Fibroblast of the conjunctiva (primary cell): ENCODE measurements around the gene AP2A2.

Experiments
- DNase-seq: peaks from one replicate; pipeline ENCODE4 v3.0.0-alpha.2; 2010; ENCODE audit warnings: low read depth

AP2A2 gene

DNA sequence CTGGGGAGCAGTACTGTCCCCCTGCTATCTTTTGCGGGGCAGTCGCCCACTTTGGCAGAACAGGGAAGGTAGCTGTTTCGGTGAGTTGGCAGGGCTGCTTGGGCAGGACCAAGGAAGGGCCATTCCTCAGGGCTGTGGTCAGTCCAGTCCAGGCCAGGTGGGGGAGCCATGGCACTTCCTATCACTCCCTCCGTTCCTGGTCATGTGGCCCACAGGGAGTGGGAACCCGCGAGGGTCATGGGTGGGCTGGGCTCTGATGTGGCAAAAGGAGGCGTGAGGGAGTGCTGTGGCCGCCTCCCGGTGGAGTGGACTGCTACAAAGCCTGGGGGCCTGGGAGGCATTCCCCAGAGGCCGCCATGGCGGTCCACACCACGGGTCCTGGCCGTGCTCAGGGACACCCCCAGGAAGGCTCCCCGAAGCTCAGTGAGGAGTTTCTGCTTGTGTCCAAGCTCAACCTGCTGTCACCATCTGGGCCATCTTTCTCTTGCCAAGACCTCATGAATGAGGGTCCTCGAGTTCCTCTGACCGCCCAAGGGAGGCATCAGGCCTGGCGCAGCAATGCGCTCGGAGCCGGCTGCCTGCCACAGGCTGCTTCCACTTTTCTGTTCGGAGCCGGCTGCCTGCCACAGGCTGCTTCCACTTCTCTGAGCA is 27.0 kb upstream of the AP2A2 start:
- no peak for DNase-seq

DNA sequence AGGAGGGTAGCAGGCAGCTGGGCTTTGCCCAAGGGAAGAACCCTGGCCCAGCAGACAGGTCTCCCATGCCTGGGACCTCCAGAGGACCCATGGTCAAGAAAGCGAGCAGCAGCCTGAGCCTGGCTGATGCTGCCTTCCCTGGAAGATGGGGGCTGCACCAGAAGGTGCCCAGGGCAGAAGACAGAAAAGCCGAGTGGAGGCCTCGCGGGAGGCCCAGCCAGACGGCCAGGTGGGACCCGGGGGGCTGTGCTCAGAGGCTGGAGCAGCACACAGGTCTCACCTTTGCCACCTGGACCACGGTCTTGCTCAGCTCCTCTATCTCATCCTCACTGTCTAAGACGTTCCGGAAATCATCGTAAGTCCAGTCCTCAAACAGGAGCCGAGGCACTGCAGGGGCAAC is 25.9 kb upstream of the AP2A2 start:
- no peak for DNase-seq

DNA sequence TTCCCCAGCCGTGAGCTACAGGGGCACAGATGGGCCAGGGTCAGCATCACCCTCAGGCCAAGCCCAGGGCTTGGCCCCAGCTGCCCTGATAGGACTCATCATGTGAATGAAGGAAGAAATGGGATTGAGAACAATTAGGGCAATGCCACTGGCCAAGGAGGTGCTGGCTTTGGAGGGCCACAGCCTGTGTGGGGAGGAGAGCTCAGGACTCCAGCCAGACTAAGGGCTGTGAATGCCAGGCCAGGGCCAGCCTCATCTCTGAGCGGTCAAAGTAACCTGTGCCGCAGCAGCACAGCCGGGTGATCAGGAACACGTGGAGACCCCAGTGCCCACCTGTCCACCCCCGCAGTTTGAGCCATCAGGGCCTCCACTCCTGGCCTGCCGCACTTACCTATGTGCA is 25.1 kb upstream of the AP2A2 start:
- no peak for DNase-seq

- DNase-seq: no peak
Measured at GRCh38 chr11:901452-902061, 24.1 kb upstream of the AP2A2 start.

DNA sequence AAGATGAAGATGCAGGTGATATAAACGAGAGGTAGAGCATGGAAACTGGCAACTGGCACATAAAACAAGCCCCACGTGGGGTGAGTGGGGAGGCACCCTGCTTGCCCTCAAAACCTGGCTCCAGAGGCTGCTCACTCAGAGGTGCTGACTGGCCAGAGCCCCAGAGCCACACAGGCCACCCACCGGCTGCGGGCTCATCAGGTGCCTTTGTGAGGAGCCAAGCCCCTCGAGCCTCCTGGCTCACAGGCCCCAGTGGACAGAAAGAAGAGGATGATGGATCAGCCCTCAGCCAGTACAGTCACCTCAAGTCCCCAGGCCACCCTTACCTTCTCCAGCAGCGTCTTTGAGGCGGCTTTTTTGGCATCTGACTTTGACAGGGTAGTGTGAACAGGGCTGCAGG is 21.3 kb upstream of the AP2A2 start:
- DNase-seq: no peak

- DNase-seq: no peak
Measured at GRCh38 chr11:905952-906351, 19.7 kb upstream of the AP2A2 start.

GRCh38 chr11:907668-908067 is 18.0 kb upstream of the AP2A2 start:
- no peak for DNase-seq

DNA sequence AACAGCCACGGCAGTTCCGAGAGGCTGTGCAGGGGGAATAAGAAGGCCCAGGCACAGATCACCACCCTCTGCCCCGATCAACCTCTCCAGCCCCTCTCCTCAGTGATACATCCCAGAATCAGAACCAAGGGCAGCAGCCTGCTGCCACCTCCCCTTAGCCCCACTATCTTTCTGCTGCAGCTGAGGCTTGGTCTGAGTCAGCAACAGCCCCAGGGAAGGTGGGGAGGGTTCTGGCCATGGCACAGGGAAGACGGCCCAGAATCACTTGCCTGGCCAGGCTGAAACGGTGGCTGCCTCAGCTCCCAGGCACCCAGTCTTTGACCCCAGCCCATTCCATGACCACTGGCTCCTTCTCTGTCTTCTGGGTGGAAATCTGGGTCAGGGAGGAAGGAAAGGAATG is 17.4 kb upstream of the AP2A2 start:
- no peak for DNase-seq

GRCh38 chr11:909406-909805 is 16.3 kb upstream of the AP2A2 start:
- DNase-seq: no peak

DNA sequence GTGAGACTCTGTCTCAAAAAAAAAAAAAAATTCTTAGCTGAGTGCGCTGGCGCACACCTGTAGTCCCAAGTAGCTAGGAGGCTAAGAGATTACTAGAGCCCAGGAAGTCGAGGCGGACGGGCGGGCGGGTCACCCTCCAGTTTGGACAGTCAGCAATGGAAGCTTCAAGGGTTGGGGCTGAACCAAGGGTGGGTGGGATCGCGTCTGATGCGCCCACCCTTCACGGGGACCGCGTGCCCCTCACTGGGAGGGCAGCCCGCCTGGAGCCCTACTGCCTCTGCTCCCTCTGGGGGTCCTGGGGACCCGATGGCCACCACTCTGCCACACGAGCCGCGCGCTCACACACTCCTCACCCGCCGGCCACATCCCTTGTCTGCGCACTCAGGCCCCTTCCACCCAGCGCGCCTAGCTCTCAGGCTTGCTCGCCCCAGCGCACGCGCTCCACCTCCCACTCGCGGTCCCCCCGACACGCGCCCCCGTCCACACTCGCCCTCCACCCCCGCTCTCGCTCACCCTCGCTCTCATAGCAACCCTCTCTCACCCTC is 15.6 kb upstream of the AP2A2 start:
- no peak for DNase-seq

GRCh38 chr11:910589-911030 is 15.1 kb upstream of the AP2A2 start, which contains the start of gene CHID1:
Gene CHID1 (minus strand): TSS chr11:910810. CDS start chr11:904816, 5,994 bp downstream.
- peak; percentile 33 for DNase-seq

GRCh38 chr11:911031-911889 is 14.4 kb upstream of the AP2A2 start:
- no peak for DNase-seq

GRCh38 chr11:911890-912219 is 13.8 kb upstream of the AP2A2 start:
- DNase-seq: no peak

GRCh38 chr11:912266-912665 is 13.4 kb upstream of the AP2A2 start:
- no peak for DNase-seq

DNA sequence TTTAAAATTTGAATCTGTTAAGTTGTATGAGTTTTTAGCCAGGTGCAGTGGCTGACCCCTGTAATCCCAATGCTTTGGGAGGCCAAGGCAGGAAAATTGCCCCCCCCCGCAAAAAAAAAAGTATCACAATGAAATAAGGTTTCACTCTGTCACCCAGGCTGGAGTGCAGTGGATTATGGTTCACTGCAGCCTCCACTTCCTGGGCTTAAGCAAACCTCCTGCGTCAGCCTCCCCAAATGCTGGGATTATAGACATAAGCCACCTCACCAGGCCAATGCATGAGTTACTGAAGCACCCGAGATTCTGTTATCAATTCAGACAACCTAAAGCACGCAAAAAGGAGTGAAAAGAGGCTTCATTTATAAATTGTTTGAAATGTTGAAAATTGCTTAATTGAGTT is 12.6 kb upstream of the AP2A2 start:
- DNase-seq: no peak

- DNase-seq: no peak
Measured at GRCh38 chr11:914204-914603, 11.5 kb upstream of the AP2A2 start.

GRCh38 chr11:914747-915501 is 10.7 kb upstream of the AP2A2 start:
- DNase-seq: no peak

- DNase-seq: no peak
Measured at GRCh38 chr11:917426-917825, 8.2 kb upstream of the AP2A2 start.

GRCh38 chr11:921921-922678 is 3.6 kb upstream of the AP2A2 start:
- no peak for DNase-seq

GRCh38 chr11:923691-924405 is 1.8 kb upstream of the AP2A2 start:
- no peak for DNase-seq
